Activated CD8-positive, alpha-beta memory T cell treated with anti-CD3 and anti-CD28 coated beads for 24 hours (primary cell): Measurements from ENCODE around the gene C2orf15.
"Not testable (repeated sequence)": the region's sequence is repeated elsewhere in the genome, so short reads cannot be mapped to it uniquely, and the experiment has no call there.

Source experiments
- DNase-seq: peaks from one replicate; pipeline ENCODE4 v3.0.0-alpha.2; 2020

C2orf15 gene, protein sequence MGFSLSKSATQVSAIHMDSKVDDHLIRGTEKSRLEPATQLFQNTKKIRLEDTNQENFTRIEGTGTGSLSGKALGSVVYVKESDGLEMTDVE

DNA sequence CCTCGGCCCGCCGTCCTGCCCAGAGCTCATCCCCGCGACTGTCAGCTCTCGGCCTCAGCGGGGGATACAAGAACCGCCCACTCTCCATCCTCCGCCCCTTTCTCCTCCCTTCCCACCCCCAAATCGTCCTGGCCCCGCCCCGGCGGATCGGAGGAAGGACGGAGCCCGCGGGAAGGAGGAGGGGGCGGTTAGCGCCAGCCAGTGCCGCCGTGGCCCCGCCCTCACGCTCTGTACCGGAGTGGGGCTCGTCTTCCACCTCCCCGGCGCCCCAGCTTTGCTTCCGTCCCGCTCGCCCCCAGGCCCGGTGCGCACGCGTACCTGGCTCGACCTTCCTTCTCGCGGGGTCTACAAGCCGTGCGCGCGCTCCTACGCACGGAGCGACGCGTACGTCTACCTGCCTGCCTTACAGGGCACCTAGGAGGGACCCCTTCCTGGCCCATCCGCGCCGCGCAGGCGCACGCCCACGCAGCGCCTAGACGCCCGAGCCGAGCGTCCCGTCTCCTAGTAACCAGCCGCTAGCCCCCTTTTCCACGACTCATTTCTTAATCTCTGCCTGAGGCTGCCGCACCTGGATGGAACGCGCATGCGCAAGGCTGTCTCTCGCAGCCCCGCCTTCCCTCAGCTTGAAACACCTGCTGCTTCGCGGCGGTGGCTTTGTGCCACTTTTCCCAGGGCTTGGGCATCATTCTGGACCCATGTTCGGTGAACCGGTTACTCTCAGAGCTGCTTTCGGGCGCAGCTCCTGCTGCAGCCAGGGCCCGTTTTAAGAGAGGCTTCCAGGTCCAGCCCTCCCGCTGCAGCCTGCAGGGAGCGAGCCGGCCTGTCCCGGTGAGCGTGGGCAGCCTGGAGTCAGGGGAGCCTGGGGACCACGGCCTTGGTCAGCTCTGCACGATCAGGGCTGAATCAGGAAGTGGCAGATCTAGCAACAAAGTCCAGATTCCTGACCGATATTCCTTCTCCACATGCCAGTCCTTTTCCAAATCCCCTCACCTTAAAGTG is at the start of gene C2orf15:
TSS of gene C2orf15 (plus strand) at position 598 of the 999 bp plus-strand sequence. CDS start 8,852 bp downstream, outside the sequence.
- peak; percentile 99 for DNase-seq

DNA sequence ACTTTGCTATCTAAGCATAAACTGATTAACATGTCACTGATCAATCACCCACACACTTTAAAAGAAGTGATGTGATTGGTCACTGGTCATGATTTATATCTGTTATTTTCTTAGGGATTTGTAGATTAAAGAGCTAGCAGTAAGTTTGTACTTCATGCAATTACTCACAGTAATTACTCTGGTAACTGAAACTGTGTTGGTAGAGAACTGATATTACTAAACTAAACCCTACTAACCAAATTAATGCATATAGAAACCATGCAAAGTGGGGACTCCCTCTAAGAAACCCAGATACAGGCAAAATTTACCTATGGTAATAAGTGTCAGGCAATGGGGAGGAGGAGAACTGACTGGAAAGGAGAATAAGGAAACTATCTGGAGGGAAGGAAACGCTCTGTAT is 44.8 kb upstream of the C2orf15 start:
- DNase-seq = no peak

DNA sequence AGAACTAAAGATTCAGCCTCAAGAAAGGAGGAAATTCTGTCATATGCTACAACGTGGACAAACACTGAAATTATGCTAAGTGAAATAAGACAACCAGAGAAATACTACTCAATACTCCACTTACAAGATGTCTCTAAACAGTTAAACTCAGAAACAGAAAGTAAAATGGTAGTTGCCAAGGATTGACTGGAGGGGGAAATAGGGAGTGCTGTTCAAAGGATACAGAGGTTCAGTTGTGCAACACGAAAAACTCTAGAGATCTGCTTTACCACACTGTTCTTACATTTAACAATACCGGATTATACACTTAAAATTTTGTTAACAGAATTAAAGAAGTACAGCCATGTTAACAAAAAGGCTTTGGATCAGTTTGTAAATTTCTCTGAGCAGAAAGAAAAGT is 39.8 kb upstream of the C2orf15 start:
- DNase-seq = no peak

DNA sequence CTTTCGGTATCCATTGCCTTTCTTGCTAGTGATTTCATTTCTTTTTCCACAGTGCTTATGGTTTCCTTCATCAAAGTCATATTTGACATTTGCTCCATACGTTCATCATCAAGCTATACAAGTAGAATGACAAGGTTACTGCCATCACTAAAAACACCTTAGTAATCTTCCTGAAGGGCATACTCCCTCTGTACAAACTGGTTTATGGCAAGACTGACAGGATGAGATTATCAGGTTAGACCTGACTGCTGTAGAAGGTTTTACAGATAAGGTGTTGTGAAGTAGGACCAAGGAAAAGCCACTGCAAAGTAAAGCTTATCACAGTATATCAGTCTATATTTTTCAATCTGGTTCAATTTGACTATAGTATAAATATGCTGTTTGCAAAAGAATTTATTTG is 37.5 kb upstream of the C2orf15 start:
- DNase-seq = no peak

- DNase-seq = no peak
Measured at GRCh38 chr2:99106913-99107312, 34.6 kb upstream of the C2orf15 start.

DNA sequence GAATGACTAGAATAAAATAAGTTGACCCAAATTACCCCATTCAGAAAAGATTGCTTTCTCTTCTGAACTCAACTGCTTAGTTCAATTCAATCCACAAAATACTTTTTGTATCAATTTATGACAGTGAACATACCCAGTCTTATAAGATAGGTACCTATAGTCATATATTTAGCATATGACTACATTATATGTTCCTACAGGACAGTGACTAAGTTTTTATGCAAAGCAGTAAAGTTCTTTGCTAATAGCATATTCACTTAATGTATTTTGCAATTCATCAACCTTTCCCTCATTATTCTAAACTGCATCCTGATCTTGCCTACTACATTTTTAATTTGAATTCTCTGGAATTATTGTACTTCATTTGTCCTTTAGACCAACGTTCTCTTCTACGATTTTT is 30.3 kb upstream of the C2orf15 start:
- no peak for DNase-seq

GRCh38 chr2:99111945-99112344 is 29.6 kb upstream of the C2orf15 start:
- no peak for DNase-seq

- no peak for DNase-seq
Measured at GRCh38 chr2:99112617-99113016, 28.9 kb upstream of the C2orf15 start.

DNA sequence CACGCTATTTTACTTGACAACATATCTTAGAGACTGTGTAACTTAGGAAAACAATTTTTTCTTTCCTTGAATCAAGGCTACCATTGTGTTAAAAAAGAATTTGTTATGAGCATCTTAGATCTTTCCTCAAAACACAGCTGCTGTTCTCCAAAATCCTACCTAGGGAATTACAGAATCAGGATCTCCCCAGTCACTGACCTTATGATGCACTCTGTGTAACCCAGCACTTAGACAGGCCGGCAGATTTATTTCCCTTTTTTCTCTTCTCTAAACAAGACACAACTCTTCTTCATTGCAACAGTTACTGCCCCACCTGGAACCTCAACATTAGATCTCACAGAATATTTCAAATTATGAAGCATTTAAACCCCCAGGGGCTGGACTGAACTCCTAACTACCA is 13.5 kb upstream of the C2orf15 start:
- DNase-seq = no peak

- not testable (repeated sequence) for DNase-seq
Measured at GRCh38 chr2:99135044-99135556, 6.4 kb upstream of the C2orf15 start.

- DNase-seq = no peak
Measured at GRCh38 chr2:99139003-99139402, 2.5 kb upstream of the C2orf15 start.

DNA sequence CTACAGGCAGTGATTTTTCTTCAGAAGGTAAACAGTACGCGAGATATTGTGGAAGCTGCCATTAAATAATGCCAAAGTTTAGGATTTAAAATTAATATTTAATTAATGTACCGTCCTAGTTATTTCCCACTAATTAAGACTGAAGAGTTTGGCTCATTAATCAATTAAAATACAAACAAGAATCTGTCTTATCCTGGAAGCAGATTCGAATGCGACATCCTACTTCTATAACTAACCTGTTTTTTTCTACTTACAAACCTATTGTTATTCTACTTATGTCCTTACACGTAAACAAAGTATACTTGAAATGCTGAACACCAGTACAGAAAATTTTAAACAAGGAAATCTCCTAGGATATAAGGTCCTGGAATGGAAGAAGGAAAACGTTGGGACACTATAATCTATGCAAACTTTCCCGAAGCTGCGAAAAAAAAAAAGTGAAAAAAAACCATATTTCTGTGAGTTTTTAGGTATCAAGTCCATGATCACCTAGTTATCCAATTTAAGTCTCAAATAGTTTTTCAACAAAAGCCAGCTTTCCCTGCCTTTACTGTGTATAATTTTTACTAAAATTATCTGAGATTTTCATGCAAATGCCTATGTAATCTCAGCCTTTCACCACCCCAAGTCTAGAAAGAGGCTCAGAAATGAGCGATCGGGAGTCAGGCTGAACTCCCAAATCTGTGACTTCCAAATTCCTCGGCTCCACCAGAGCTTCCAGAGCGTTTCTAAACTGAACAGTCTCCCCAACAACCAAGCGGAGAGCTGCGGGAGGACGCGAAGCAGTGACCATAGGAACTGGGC is 1.2 kb upstream of the C2orf15 start:
- no peak for DNase-seq

- DNase-seq = no peak
Measured at GRCh38 chr2:99140860-99141109, 722 bp upstream of the C2orf15 start.

- DNase-seq = no peak
Measured at GRCh38 chr2:99150706-99151105, 9.2 kb downstream of the C2orf15 start.

GRCh38 chr2:99152199-99152895 is 10.8 kb downstream of the C2orf15 start:
- DNase-seq = no peak

DNA sequence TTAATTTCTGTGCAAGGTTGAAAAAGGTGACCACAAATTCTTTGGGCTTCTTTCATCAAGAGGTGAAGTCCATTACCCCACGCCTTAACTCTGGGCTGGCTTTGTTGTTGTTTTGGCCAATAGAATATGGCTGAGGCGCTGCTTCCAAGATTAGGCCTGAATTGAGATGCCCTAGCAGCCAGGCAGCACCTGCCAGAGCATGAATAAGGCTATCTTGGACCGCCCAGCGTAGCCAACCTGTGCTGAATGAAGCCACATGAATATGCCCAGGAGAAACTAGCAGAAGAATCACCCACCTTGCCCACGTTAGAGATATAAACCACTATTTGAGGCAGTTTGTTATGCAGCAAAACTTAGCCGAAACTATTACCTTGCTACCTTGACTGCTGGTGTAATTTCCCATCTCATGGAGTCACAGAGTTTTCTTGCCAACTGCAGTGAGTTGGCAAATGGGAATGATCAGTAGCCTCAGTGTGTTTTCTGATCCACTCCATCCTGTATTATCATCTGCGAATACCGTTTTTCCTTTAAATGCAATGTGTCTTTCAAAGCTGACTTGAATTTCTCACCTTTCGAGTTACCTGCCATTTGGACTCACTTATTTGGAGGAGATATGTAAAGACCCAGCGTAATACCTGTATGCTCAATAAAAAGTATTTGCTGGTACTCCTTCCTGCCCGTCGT is 12.6 kb downstream of the C2orf15 start:
- DNase-seq = no peak

DNA sequence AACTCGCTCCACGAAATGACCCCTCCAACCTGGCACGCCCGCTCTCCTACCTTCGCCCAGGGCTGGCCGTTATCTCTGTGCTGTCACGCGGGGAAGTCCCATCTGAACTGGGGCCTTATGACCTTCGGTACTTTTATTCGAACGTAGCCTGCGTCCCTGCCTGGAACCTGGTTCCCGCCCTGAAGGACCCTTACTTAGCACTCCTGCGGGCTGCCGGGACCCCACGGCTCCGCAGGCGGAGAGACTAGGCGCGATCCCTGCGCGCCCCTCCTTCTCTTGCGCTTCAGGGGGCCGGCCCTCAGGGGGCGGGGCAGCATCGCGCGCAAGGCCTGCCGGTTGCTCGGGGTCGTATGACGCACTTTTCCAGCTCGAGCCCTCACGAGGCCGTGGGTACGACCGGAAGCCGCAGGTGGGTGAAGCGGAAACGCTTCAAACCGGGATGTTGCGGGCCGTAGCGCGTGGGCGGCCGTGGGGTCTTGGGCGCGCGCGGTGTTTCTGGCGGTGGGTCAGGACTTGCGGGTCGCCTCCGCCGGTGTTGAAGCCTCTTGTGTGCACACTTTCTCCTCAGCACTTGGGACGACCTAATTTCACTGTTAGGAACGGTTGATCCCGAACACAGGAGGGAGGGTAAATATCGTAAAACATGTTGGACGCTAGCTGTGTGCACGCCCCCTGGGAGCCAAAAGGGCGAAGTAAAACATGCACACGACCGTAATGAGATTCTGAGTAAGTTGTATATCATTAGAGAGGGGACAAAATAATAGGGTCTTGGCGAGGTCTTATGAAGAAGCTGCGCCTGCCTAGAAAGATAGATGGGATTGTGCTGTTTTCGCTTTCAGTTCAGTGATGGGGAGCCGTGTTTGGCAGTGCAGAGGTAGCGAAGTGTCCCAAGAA is 13.4 kb downstream of the C2orf15 start, which contains the start of the genes LIPT1 and TSGA10:
TSS of gene LIPT1 (plus strand) at position 325 of the 894 bp plus-strand sequence. CDS start 6,991 bp downstream, outside the sequence.
TSS of gene TSGA10 (minus strand) at position 300 of the 894 bp plus-strand sequence. CDS start 45,503 bp downstream, outside the sequence.
- peak; percentile 94 for DNase-seq

GRCh38 chr2:99156891-99157290 is 15.4 kb downstream of the C2orf15 start:
- no peak for DNase-seq

- DNase-seq = no peak
Measured at GRCh38 chr2:99158599-99158998, 17.1 kb downstream of the C2orf15 start.

DNA sequence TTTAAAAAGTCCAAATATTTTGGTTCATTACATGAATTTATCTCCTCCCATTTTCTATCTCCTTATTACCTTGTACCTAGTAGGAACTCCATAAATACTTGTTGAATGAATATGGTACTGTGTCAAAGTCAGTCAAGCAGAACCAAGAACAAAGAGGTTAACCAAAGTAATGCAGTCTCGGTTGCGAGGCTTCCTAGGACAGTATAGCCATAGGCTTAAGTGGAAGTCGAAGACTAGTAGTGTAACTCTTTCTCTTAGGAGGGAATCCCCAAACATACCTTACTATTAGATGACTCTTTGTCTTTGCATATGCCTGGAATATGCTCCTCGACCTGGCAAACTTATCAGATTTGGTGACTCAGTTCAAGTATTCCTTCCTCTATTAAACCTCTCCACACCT is 18.1 kb downstream of the C2orf15 start:
- DNase-seq = no peak

DNA sequence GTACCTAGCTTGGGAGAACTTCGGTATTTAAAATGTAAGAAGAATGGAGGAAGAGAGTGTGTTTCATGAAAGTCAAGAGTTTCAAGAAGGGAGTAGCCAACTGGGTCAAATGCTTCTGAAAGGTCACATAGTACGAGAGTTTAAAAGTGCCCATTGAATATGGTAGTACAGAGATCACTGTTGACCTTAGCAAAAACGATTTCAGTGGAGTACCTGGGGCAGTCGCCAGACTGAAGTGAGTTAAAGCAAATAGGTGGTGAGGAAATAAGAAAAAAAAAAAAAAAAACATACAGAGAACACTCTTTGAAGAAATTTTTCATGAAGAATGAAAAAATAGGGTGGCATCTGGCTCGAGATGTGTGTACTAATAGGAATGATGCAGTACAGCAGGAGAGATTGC is 24.7 kb downstream of the C2orf15 start:
- DNase-seq = no peak
